ENCODE measurements around the gene DPH1.

The DPH1 gene

DNA sequence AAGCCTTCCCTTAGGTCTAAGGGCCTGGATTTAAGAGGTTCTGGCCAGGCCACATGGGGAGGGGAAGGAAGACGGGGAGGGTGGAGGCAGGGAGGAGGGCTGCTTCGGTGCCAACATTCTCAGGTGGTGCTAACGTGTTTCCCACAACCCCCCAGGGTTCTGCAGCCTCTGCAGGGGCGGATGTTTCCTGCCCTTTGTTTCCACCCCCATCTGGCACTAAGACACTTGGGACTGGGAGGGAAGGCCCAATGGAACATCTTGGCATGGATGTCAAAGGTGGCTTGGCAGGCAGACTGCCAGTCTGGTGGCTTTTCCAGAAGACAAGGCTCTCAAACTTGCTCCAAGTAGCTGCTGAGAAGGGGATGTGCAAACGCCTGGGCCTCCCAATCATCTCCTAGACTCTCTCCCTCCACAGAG, 37.7 kb downstream of the DPH1 start:
- no peak overlapping the region for H3K9ac ChIP-seq (ENCODE audit: low read depth, low read length, poor library complexity, severe bottlenecking)
- H3K4me2 ChIP-seq (ENCODE audit: low read depth, low read length, poor library complexity, severe bottlenecking) = no peak overlapping the region

DNA sequence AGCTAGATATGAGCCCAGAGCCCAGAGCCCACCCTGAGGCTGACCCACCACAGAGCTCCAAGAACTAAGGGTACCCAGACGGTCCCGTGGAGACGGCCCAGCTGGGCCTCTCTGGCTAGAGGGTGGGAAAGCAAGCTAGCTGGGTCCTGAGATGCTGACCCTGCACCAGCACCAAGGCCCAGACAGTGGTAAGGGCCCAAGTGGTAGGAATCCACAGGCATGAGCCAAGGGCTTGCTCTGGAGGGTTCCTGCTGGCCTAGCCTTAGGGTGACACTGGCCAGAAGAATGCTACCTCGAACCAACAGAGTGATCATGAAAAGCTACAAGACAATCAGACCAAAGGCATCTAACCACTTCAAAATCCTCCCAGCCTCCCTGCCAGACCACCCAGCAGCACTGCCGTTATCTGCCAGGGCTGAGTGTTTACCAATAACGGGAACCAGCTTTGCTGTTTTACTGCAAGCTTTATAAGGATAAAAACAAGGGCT, 38.1 kb downstream of the DPH1 start:
- Histone ChIP-seq H3K9me2 (replicated peaks; ENCODE audit: low read depth, low read length) (no peaks in the 10 kb centered on the region), H4K20me1 (ENCODE audit: insufficient read depth, low read length, poor library complexity, severe bottlenecking) (no peaks in the 10 kb centered on the region), H3F3A (ENCODE audit: low read depth) (no peaks in the 10 kb centered on the region), H3K4me1 (ENCODE audit: insufficient read depth, low read length, poor library complexity, severe bottlenecking) (no peaks in the 10 kb centered on the region), H3K79me2 (ENCODE audit: insufficient read depth, low read length) (no peaks in the 10 kb centered on the region), H3K9ac (ENCODE audit: low read depth, low read length, poor library complexity, severe bottlenecking) (no peak overlapping the region), H3K4me3 (ENCODE audit: low read length, poor library complexity, severe bottlenecking) (no peak overlapping the region), H3K27me3 (ENCODE audit: insufficient read depth, low read length, poor library complexity, severe bottlenecking) (no peaks in the 10 kb centered on the region), H3K4me2 (ENCODE audit: low read depth, low read length, poor library complexity, severe bottlenecking) (no peak overlapping the region), H3K36me3 (ENCODE audit: insufficient read depth, low read length) (peaks cover 90% of the 10 kb centered on the region; the same call in 1 of the 2 replicates), H2AFZ (ENCODE audit: low read length) (no peak overlapping the region), H3K9me3 (ENCODE audit: insufficient read depth, low read depth, low read length) (no peaks in the 10 kb centered on the region)
- TF ChIP-seq, protein P1, sequence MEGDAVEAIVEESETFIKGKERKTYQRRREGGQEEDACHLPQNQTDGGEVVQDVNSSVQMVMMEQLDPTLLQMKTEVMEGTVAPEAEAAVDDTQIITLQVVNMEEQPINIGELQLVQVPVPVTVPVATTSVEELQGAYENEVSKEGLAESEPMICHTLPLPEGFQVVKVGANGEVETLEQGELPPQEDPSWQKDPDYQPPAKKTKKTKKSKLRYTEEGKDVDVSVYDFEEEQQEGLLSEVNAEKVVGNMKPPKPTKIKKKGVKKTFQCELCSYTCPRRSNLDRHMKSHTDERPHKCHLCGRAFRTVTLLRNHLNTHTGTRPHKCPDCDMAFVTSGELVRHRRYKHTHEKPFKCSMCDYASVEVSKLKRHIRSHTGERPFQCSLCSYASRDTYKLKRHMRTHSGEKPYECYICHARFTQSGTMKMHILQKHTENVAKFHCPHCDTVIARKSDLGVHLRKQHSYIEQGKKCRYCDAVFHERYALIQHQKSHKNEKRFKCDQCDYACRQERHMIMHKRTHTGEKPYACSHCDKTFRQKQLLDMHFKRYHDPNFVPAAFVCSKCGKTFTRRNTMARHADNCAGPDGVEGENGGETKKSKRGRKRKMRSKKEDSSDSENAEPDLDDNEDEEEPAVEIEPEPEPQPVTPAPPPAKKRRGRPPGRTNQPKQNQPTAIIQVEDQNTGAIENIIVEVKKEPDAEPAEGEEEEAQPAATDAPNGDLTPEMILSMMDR (conservative IDR thresholded peaks at IDR 0.05; ENCODE audit: low read length) = no peak
- TF ChIP-seq EZH2phosphoT487 (IDR thresholded peaks at IDR 0.05; ENCODE audit: borderline replicate concordance) = no peak

More for the DNA sequence above, 37.7 kb downstream of the DPH1 start:
- Histone ChIP-seq H3K4me3 (ENCODE audit: low read length, poor library complexity, severe bottlenecking) (no peak overlapping the region), H3K9me2 (replicated peaks; ENCODE audit: low read depth, low read length) (no peaks in the 10 kb centered on the region), H4K20me1 (ENCODE audit: insufficient read depth, low read length, poor library complexity, severe bottlenecking) (no peaks in the 10 kb centered on the region), H3K27me3 (ENCODE audit: insufficient read depth, low read length, poor library complexity, severe bottlenecking) (no peaks in the 10 kb centered on the region), H2AFZ (ENCODE audit: low read length) (no peak overlapping the region), H3K4me1 (ENCODE audit: insufficient read depth, low read length, poor library complexity, severe bottlenecking) (no peaks in the 10 kb centered on the region), H3F3A (ENCODE audit: low read depth) (no peaks in the 10 kb centered on the region), H3K79me2 (ENCODE audit: insufficient read depth, low read length) (no peaks in the 10 kb centered on the region), H3K36me3 (ENCODE audit: insufficient read depth, low read length) (peaks cover 92% of the 10 kb centered on the region; the same call in 1 of the 2 replicates), H3K9me3 (ENCODE audit: insufficient read depth, low read depth, low read length) (no peaks in the 10 kb centered on the region)
- TF ChIP-seq, protein P1 (conservative IDR thresholded peaks at IDR 0.05; ENCODE audit: low read length) = no peak
- no peak for TF ChIP-seq EZH2phosphoT487 (IDR thresholded peaks at IDR 0.05; ENCODE audit: borderline replicate concordance)

DNA sequence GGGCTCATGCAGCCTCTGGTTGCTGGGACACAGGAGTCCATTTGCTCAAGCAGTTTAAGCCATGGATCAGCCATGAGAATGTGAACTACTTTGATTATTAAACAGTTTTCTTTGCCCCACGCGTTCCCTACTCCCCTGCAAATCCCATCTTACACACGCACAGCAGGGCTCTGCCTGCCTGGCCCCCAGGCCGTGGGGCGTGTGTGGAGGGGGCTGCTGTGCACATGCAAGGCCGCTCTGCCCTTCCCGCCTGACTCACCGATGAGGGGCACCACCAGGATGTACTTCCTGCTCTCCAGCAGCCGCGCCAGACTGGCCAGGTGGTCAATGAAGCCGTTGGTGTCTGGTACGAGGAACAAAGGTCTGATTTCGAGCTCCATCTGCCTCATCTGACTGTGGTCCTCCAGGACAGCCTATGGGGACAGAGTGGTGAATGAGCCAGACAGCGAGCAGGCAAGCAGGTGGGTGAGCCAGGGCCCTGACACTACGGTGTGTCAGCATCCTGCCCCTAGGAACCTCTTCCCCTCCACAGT, 38.6 kb downstream of the DPH1 start:
- no peak for TF ChIP-seq EZH2phosphoT487 (IDR thresholded peaks at IDR 0.05; ENCODE audit: borderline replicate concordance)
- TF ChIP-seq, protein P1 (conservative IDR thresholded peaks at IDR 0.05; ENCODE audit: low read length) = no peak
- Histone ChIP-seq H3K4me1 (ENCODE audit: insufficient read depth, low read length, poor library complexity, severe bottlenecking) (no peaks in the 10 kb centered on the region), H3K27me3 (ENCODE audit: insufficient read depth, low read length, poor library complexity, severe bottlenecking) (no peaks in the 10 kb centered on the region), H2AFZ (ENCODE audit: low read length) (no peak overlapping the region), H3F3A (ENCODE audit: low read depth) (no peaks in the 10 kb centered on the region), H3K36me3 (ENCODE audit: insufficient read depth, low read length) (peaks cover 85% of the 10 kb centered on the region; the same call in 1 of the 2 replicates), H3K4me2 (ENCODE audit: low read depth, low read length, poor library complexity, severe bottlenecking) (no peak overlapping the region), H4K20me1 (ENCODE audit: insufficient read depth, low read length, poor library complexity, severe bottlenecking) (no peaks in the 10 kb centered on the region), H3K4me3 (ENCODE audit: low read length, poor library complexity, severe bottlenecking) (no peak overlapping the region), H3K9ac (ENCODE audit: low read depth, low read length, poor library complexity, severe bottlenecking) (no peak overlapping the region), H3K9me3 (ENCODE audit: insufficient read depth, low read depth, low read length) (no peaks in the 10 kb centered on the region), H3K9me2 (replicated peaks; ENCODE audit: low read depth, low read length) (no peaks in the 10 kb centered on the region), H3K79me2 (ENCODE audit: insufficient read depth, low read length) (no peaks in the 10 kb centered on the region)
